GM23338 (cell line): ENCODE data around the gene DIRAS3.

Experiments
- CREB1 ChIP-seq: fragments of 250-450 bp; sonication (Bioruptor Pico); IDR thresholded peaks from 2 replicates; pipeline ENCODE4 v1.5.0; 2020; ENCODE audit warnings: low read depth, mild to moderate bottlenecking, moderate library complexity
- CTCF ChIP-seq, 2 experiments: fragments of 200-600 bp in 1 of 2; sonication (generic) in 1 of 2; conservative IDR thresholded peaks; 2 replicates each; pipeline versions ENCODE4 v1.5.1 to v1.6.1; 2016 to 2017; ENCODE audit warnings: antibody characterized with exemption in 2 of 2, low read depth in 2 of 2, mild to moderate bottlenecking in 2 of 2, moderate library complexity in 1 of 2
- EZH2 ChIP-seq: fragments of 200-600 bp; sonication (generic); IDR thresholded peaks from one replicate; pipeline ENCODE4 v1.8.0; 2017; ENCODE audit warnings: antibody characterized with exemption, mild to moderate bottlenecking, low read depth; ENCODE audit not compliant: unreplicated experiment
- EZH2phosphoT487 ChIP-seq: fragments of 200-600 bp; sonication (generic); IDR thresholded peaks from one replicate; pipeline ENCODE4 v1.8.1; 2018; ENCODE audit warnings: antibody characterized with exemption; ENCODE audit not compliant: unreplicated experiment
- JUNB ChIP-seq: IDR thresholded peaks from one replicate; pipeline ENCODE4 v1.6.1; 2016; ENCODE audit warnings: antibody characterized with exemption; ENCODE audit not compliant: unreplicated experiment
- NANOG ChIP-seq: IDR thresholded peaks from 2 replicates; pipeline ENCODE4 v1.6.1; 2016; ENCODE audit warnings: antibody characterized with exemption, borderline replicate concordance
- POLR2AphosphoS5 ChIP-seq: IDR thresholded peaks from 2 replicates; pipeline ENCODE4 v1.6.1; 2016; ENCODE audit warnings: antibody characterized with exemption, low read depth
- REST ChIP-seq: IDR thresholded peaks from one replicate; pipeline ENCODE4 v1.6.1; 2018; ENCODE audit warnings: antibody characterized with exemption; ENCODE audit not compliant: unreplicated experiment
- STAT1 ChIP-seq: IDR thresholded peaks from one replicate; pipeline ENCODE4 v1.6.1; 2016; ENCODE audit warnings: antibody characterized with exemption; ENCODE audit not compliant: unreplicated experiment
- ZNF331 ChIP-seq: fragments of 250-450 bp; sonication (Bioruptor Pico); IDR thresholded peaks from 2 replicates; pipeline ENCODE4 v1.5.0; 2020; ENCODE audit warnings: low read depth, mild to moderate bottlenecking, moderate library complexity
- ZNF462 ChIP-seq: fragments of 250-450 bp; sonication (Bioruptor Pico); IDR thresholded peaks from 2 replicates; pipeline ENCODE4 v1.5.0; 2020; ENCODE audit warnings: mild to moderate bottlenecking, moderate library complexity

GRCh38 chr1:68046885-68047658 is 3.4 kb downstream of the DIRAS3 start:
- no peak for TF ChIP-seq CTCF (conservative IDR thresholded peaks at IDR 0.05; ENCODE audit: low read depth in 2 of 2)
- no peak for TF ChIP-seq POLR2AphosphoS5
- no peak for TF ChIP-seq EZH2
- no peak for TF ChIP-seq EZH2phosphoT487
- no peak for TF ChIP-seq STAT1
- no peak for TF ChIP-seq REST
- no peak for TF ChIP-seq NANOG
- TF ChIP-seq CREB1: no peak
- TF ChIP-seq ZNF331 (CRISPR knock-in tag): no peak
- no peak for TF ChIP-seq JUNB
- no peak for TF ChIP-seq ZNF462
